HAP-1 (cell line): ENCODE measurements around the gene SLC7A4.
A peak's percentile ranks its signal among the peaks of the same experiment; 100 is the strongest.

Experiments
- DNase-seq, 2 experiments: peaks; one replicate each; pipeline ENCODE4 v3.0.0-alpha.2; 2016 to 2020; ENCODE audit warnings: low spot score in 2 of 2
- H3K27me3 ChIP-seq: fragments of 250-450 bp; sonication (Bioruptor Pico); 2 replicates; pipeline ENCODE4 v1.5.1; 2020; ENCODE audit warnings: low read depth, mild to moderate bottlenecking, moderate library complexity
- H3K36me3 ChIP-seq: fragments of 250-450 bp; sonication (Bioruptor Pico); replicated peaks from 2 replicates; pipeline ENCODE4 v1.5.1; 2020; ENCODE audit warnings: mild to moderate bottlenecking
- H3K4me1 ChIP-seq: fragments of 250-450 bp; sonication (Bioruptor Pico); 2 replicates; pipeline ENCODE4 v1.5.1; 2020; ENCODE audit warnings: mild to moderate bottlenecking
- H3K4me3 ChIP-seq: fragments of 250-450 bp; sonication (Bioruptor Pico); 2 replicates; pipeline ENCODE4 v1.5.1; 2020; ENCODE audit warnings: mild to moderate bottlenecking, moderate library complexity
- H3K9me3 ChIP-seq: fragments of 250-450 bp; sonication (Bioruptor Pico); 2 replicates; pipeline ENCODE4 v1.5.1; 2020; ENCODE audit warnings: mild to moderate bottlenecking, moderate library complexity
- in situ Hi-C: fragments of 300-500 bp; cut with MboI; formaldehyde crosslinking; loops from 3 replicates; pipeline ENCODE4 v1.14.3; 2020; ENCODE audit warnings: low sequenced_read_pairs, inconsistent platforms, mixed read lengths

The SLC7A4 gene

GRCh38 chr22:20990184-20991180 lies 41.9 kb downstream of the SLC7A4 start:
- Histone ChIP-seq H3K9me3 (no peaks in the 10 kb centered on the region), H3K4me3 (no peak overlapping the region), H3K36me3 (peaks cover 27% of the 10 kb centered on the region), H3K4me1 (no peaks in the 10 kb centered on the region), H3K27me3 (no peaks in the 10 kb centered on the region)
- no peak for DNase-seq
- in situ Hi-C loops = no loop called here

DNA sequence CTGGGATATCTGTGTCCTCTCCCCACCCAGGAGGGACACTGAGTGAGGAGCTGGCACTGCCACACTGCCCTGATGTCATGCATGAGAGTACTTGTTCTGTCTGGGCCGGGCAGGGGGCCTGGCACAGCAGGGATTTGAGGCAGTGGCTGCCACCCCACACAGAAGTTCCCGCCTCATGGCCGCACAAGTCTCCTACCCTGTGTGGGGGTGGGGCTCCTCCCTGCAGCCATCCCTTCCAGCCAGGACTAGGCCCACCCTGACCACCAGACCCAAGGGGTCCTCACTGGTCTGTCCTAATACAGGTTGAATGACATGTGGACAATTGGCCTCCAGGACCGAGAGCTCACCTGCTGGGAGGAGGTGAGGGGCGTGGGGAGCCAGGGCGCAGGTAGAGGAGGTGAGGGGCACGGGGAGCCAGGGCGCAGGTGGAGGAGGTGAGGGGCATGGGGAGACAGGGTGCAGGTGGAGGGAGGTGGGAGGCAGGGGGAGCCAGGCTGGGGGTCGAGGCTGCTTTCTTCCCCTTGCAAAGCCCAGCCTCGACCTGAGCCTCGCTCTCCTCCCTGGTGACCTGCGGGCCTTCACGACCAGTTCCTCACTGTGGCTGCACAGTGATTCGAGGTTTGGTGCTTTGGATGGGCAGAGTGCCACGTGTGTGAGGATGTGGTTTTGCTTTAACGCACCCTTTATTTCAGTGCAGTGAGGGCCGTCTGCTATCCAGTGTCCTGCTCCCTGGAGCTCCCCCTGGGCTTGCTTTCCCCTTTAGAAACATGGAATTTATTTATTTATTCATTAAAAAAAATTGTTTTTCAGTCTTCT lies 42.8 kb downstream of the SLC7A4 start:
- H3K36me3 ChIP-seq = peaks cover 24% of the 10 kb centered on the region
- no peak for DNase-seq
- H3K27me3 ChIP-seq = no peaks in the 10 kb centered on the region
- H3K4me1 ChIP-seq = no peaks in the 10 kb centered on the region
- no peak overlapping the region for H3K4me3 ChIP-seq
- in situ Hi-C loops = loop anchor here (10.0 kb wide), 2 partner anchors 75 to 185 kb away; partner anchors contain the start of gene CRKL
- no peaks in the 10 kb centered on the region for H3K9me3 ChIP-seq

DNA sequence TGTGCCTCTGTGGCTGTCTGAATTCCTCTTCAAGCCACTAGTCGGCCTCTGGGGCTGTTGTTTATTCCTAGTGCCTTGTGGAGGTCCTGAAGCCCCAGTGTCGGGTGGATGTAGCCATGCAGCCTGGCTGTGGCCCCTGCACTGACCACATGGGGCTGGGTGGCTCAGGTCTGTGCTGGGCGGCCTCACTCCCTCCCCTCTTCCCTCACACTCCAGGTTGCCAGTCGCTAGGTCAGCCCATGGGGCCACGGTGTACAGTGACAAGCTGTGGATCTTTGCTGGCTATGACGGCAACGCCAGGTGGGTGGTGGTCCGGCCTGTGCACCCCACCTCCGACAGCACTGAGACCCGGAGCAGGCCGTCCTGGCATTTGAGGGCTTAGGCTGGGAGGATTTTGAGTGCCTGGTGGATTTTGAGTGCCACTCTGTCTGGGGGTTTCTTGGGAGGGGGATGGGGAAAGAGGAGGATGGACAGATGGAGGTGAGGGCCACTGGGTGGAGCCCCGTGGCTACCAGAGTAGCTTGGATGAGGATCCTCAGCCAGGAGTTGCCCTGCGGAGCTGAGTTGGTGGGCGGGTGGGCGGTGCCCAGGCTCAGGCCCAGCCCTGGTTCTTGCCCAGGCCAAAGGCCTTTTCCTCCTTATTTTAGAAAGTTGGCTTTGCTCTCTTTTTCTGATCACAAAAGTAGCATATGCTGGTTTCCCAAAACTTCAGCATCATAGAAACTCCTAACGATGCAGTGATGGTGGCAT lies 43.6 kb downstream of the SLC7A4 start:
- no peaks in the 10 kb centered on the region for H3K9me3 ChIP-seq
- no peaks in the 10 kb centered on the region for H3K27me3 ChIP-seq
- peaks cover 28% of the 10 kb centered on the region for H3K36me3 ChIP-seq
- H3K4me1 ChIP-seq = no peaks in the 10 kb centered on the region
- DNase-seq = no peak
- H3K4me3 ChIP-seq = no peak overlapping the region
- in situ Hi-C loops = loop anchor here (10.0 kb wide), 2 partner anchors 74 to 184 kb away; partner anchors contain the start of gene CRKL

DNA sequence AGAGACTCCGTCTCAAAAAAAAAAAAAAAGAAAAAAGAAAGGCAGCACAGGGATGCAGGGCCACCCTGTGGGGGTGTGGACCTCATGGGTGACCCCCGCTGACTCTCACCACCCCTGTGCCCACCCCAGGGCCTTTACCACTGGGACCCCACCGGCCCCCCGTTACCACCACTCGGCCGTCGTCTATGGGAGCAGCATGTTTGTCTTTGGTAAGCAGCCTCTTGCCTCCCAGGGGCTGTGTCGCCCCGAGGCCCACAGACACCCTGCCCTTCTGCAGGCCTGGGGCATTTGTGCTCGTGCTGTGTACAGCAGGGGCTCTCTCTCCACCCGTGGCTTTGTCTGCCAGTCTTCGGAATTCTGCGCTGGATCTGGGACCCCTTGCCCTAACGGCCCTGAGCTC lies 45.0 kb downstream of the SLC7A4 start:
- Histone ChIP-seq H3K36me3 (peaks cover 25% of the 10 kb centered on the region), H3K27me3 (no peaks in the 10 kb centered on the region), H3K4me1 (peaks cover 4% of the 10 kb centered on the region; the same call in 1 of the 2 replicates), H3K9me3 (no peaks in the 10 kb centered on the region), H3K4me3 (no peak overlapping the region)
- no peak for DNase-seq
- in situ Hi-C loops = loop anchor here (10.0 kb wide), 2 partner anchors 73 to 183 kb away; partner anchors contain the start of gene CRKL

DNA sequence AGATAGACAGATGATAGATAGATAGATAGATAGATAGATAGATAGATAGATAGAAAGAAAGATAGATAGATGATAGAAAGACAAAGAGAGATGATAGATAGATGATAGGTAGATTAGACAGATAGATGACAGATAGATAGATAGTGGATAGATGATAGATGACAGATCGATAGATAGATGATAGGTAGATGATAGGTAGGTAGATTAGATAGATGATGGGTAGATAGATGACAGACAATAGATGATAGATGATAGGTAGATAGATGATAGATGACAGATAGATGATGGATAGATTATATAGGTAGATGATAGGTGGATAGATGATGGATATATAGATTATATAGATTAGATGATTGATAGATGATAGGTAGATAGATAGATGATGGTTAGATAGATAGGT lies 46.0 kb downstream of the SLC7A4 start:
- no peak overlapping the region for H3K4me3 ChIP-seq
- no peaks in the 10 kb centered on the region for H3K9me3 ChIP-seq
- H3K36me3 ChIP-seq = peaks cover 15% of the 10 kb centered on the region
- no peak for DNase-seq
- H3K4me1 ChIP-seq = peaks cover 6% of the 10 kb centered on the region
- in situ Hi-C loops = loop anchor here (10.0 kb wide), 2 partner anchors 72 to 182 kb away; partner anchors contain the start of gene CRKL
- no peaks in the 10 kb centered on the region for H3K27me3 ChIP-seq

DNA sequence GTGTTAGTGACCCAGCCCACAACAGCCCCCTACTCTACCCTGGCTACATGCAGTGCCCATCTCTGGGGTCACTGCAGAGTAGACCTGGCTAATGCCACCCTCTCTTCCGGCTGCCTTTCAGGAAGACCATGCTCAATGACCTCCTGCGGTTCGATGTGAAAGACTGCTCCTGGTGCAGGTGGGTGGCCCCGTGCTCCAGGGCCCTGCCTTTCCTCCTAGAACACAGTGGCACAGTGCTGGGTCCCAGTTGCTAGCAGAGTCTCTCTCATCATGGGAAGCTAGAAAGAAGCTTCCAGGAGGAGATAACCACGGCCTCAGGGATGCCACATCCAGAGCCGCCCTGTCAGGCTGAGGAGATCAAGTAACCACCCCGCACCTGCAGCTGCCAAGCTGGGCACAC lies 46.6 kb downstream of the SLC7A4 start:
- in situ Hi-C loops = loop anchor here (10.0 kb wide), 2 partner anchors 71 to 181 kb away; partner anchors contain the start of gene CRKL

GRCh38 chr22:20983081-20983771 lies 49.1 kb downstream of the SLC7A4 start:
- peaks cover 7% of the 10 kb centered on the region; the same call in 1 of the 2 replicates for H3K9me3 ChIP-seq
- no peaks in the 10 kb centered on the region for H3K27me3 ChIP-seq
- H3K4me3 ChIP-seq = peak overlapping the region; percentile 82
- in situ Hi-C loops = loop anchor here (10.0 kb wide), 2 partner anchors 68 to 178 kb away; partner anchors contain the start of gene CRKL
- peaks cover 9% of the 10 kb centered on the region for H3K4me1 ChIP-seq
- DNase-seq = no peak
- peaks cover 12% of the 10 kb centered on the region for H3K36me3 ChIP-seq

More for the DNA sequence above, 46.6 kb downstream of the SLC7A4 start:
- H3K4me3 ChIP-seq = no peak overlapping the region
- no peaks in the 10 kb centered on the region for H3K27me3 ChIP-seq
- H3K4me1 ChIP-seq = peaks cover 9% of the 10 kb centered on the region
- no peak for DNase-seq
- peaks cover 12% of the 10 kb centered on the region for H3K36me3 ChIP-seq
- no peaks in the 10 kb centered on the region for H3K9me3 ChIP-seq

- H3K4me3 ChIP-seq = peak overlapping the region; percentile 82
- peaks cover 10% of the 10 kb centered on the region for H3K36me3 ChIP-seq
- H3K9me3 ChIP-seq = peaks cover 7% of the 10 kb centered on the region; the same call in 1 of the 2 replicates
- no peak for DNase-seq
- H3K4me1 ChIP-seq = peaks cover 9% of the 10 kb centered on the region
- no peaks in the 10 kb centered on the region for H3K27me3 ChIP-seq
- in situ Hi-C loops = loop anchor here (10.0 kb wide), 2 partner anchors 68 to 178 kb away; partner anchors contain the start of gene CRKL
These were observed 49.8 kb downstream of the SLC7A4 start for GRCh38 chr22:20982563-20982882.

DNA sequence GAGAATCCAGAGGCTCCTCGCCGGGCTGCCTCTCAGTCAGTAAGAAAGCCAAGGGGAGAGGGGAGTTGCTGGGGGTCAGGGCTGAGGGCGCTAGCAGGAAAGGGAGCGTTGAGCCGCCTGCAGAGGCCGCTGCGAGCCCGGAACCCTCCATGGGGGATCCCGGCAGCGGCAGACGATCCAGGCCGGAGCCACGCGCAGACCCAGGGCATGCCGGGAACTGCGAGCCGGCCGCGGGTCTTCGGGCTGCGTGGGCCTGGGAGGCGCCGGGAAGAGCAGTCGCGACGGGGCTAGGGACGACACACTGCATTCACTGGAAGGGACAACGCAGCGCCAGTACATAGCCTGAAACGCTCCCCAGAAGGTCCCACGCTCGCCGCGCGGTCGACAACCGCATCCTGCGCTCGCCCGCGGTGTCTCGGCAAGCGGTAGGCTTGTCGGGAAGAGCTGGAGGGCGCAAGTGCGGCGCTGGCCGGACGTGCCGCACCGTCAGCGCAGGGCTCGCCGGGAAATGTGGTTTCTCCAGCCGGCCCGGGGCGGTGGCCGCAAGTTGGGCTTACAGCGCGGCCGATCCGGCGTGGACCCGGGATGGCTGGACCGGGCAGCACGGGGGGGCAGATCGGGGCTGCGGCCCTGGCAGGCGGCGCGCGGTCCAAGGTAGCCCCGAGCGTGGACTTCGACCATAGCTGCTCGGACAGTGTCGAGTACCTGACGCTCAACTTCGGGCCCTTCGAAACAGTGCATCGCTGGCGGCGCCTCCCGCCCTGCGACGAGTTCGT lies 50.4 kb downstream of the SLC7A4 start, which contains the start of gene LZTR1:
Gene LZTR1 (plus strand): TSS at position 511 of the 776 bp plus-strand sequence. CDS start 75 bp downstream, at position 586.
- in situ Hi-C loops = loop anchor here (10.0 kb wide), 2 partner anchors 67 to 177 kb away; partner anchors contain the start of gene CRKL
- peak; percentile 57 to 82 for DNase-seq

GRCh38 chr22:20980938-20981722 lies 51.2 kb downstream of the SLC7A4 start:
- Histone ChIP-seq H3K27me3 (no peaks in the 10 kb centered on the region), H3K9me3 (peaks cover 7% of the 10 kb centered on the region; the same call in 1 of the 2 replicates), H3K4me3 (peak overlapping the region; percentile 82), H3K36me3 (peaks cover 9% of the 10 kb centered on the region), H3K4me1 (peaks cover 9% of the 10 kb centered on the region)
- in situ Hi-C loops = loop anchor here (10.0 kb wide), 2 partner anchors 66 to 176 kb away; partner anchors contain the start of gene CRKL
- no peak for DNase-seq

More for the DNA sequence above, 50.4 kb downstream of the SLC7A4 start, which contains the start of gene LZTR1:
- Histone ChIP-seq H3K9me3 (peaks cover 7% of the 10 kb centered on the region; the same call in 1 of the 2 replicates), H3K27me3 (no peaks in the 10 kb centered on the region), H3K4me3 (peak within 1 kb of the TSS; percentile 82), H3K4me1 (peaks cover 9% of the 10 kb centered on the region), H3K36me3 (peaks cover 9% of the 10 kb centered on the region)

DNA sequence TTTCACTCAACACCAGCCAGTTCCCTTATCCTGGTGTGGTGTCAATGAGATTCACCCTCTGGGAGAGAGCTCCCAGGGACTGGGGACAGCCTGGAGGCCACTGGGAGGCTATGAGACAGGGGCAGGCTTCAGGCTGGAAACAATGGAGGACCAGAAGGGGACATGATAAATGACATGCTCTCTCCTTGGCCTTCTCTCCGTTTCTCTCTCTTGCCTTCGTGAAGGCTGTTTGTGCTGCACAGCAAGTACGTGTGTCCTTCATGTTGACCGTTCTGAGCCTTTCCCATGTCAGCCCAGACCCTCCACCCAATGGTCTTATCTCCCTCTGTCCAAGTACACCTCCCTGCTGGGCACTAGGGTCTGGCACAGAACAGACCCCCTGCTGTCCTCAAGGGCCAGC lies 51.8 kb downstream of the SLC7A4 start:
- Histone ChIP-seq H3K27me3 (no peaks in the 10 kb centered on the region), H3K4me3 (no peak overlapping the region), H3K36me3 (peaks cover 5% of the 10 kb centered on the region), H3K9me3 (peaks cover 7% of the 10 kb centered on the region; the same call in 1 of the 2 replicates), H3K4me1 (peaks cover 9% of the 10 kb centered on the region)
- no peak for DNase-seq
- in situ Hi-C loops = loop anchor here (10.0 kb wide), 2 partner anchors 66 to 176 kb away; partner anchors contain the start of gene CRKL
